H9 (cell line): ENCODE measurements around the gene CCDC13. TPM values are rescaled to one million over a fixed set of nuclear protein-coding genes. Genes with fewer than 3 reads are reported as not detected.

Experiments used
- DNase-seq: peaks from one replicate; pipeline ENCODE4 v3.0.0-alpha.2; 2017
- H2AFZ ChIP-seq: one replicate; pipeline ENCODE4 v1.6.1; 2013; ENCODE audit warnings: mild to moderate bottlenecking, low read length, control low read depth, moderate library complexity
- H2AK5ac ChIP-seq: 2 replicates; pipeline ENCODE4 v1.6.1; 2013; ENCODE audit warnings: low read length, control low read depth, mixed read lengths; ENCODE audit not compliant: insufficient read length
- H2BK120ac ChIP-seq: one replicate; pipeline ENCODE4 v1.6.1; 2013; ENCODE audit warnings: low read depth, mild to moderate bottlenecking, low read length, control low read depth, inconsistent platforms; ENCODE audit not compliant: poor library complexity, severe bottlenecking
- H2BK12ac ChIP-seq: 2 replicates; pipeline ENCODE4 v1.6.1; 2013; ENCODE audit warnings: low read length, control low read depth, mixed read lengths, low read depth; ENCODE audit not compliant: insufficient read length
- H2BK15ac ChIP-seq: 2 replicates; pipeline ENCODE4 v1.6.1; 2013; ENCODE audit warnings: low read depth, low read length, control low read depth
- H2BK20ac ChIP-seq: one replicate; pipeline ENCODE4 v1.6.1; 2013; ENCODE audit warnings: low read depth, mild to moderate bottlenecking, low read length, control low read depth, inconsistent platforms; ENCODE audit not compliant: poor library complexity, severe bottlenecking
- H2BK5ac ChIP-seq: 2 replicates; pipeline ENCODE4 v1.6.1; 2013; ENCODE audit warnings: low read length, control low read depth, mixed read lengths; ENCODE audit not compliant: insufficient read length
- H3K14ac ChIP-seq: 2 replicates; pipeline ENCODE4 v1.6.1; 2013; ENCODE audit warnings: low read length, control low read depth; ENCODE audit not compliant: insufficient read depth
- H3K18ac ChIP-seq: 2 replicates; pipeline ENCODE4 v1.6.1; 2013; ENCODE audit warnings: low read depth, mild to moderate bottlenecking, mixed read lengths, low read length, control low read depth; ENCODE audit not compliant: insufficient read length
- H3K23ac ChIP-seq: 2 replicates; pipeline ENCODE4 v1.6.1; 2013; ENCODE audit warnings: low read length, control low read depth, mixed read lengths, low read depth; ENCODE audit not compliant: insufficient read length
- H3K23me2 ChIP-seq: 2 replicates; pipeline ENCODE4 v1.6.1; 2013; ENCODE audit warnings: low read depth, mild to moderate bottlenecking, mixed read lengths, low read length, control low read depth; ENCODE audit not compliant: insufficient read length, poor library complexity, severe bottlenecking
- H3K27ac ChIP-seq: 2 replicates; pipeline ENCODE4 v1.5.1; 2013; ENCODE audit warnings: low read length, control low read depth, mixed read lengths, low read depth; ENCODE audit not compliant: insufficient read length
- H3K27me3 ChIP-seq: 2 replicates; pipeline ENCODE4 v1.6.1; 2013; ENCODE audit warnings: low read length, control low read depth, inconsistent platforms; ENCODE audit not compliant: insufficient read depth
- H3K4ac ChIP-seq: 2 replicates; pipeline ENCODE4 v1.6.1; 2013; ENCODE audit warnings: low read depth, mild to moderate bottlenecking, control low read depth, inconsistent platforms, low read length, moderate library complexity
- H3K4me1 ChIP-seq: 2 replicates; pipeline ENCODE4 v1.6.1; 2013; ENCODE audit warnings: low read length, control low read depth, inconsistent platforms; ENCODE audit not compliant: insufficient read depth
- H3K4me2 ChIP-seq: 2 replicates; pipeline ENCODE4 v1.6.1; 2013; ENCODE audit warnings: low read length, control low read depth, mixed read lengths; ENCODE audit not compliant: insufficient read length, insufficient read depth
- H3K56ac ChIP-seq: 2 replicates; pipeline ENCODE4 v1.6.1; 2013; ENCODE audit warnings: low read depth, mild to moderate bottlenecking, mixed read lengths, low read length, control low read depth; ENCODE audit not compliant: insufficient read length
- H3K79me1 ChIP-seq: 2 replicates; pipeline ENCODE4 v1.6.1; 2013; ENCODE audit warnings: low read depth, mild to moderate bottlenecking, moderate library complexity, low read length, control low read depth, inconsistent platforms; ENCODE audit not compliant: insufficient read depth, poor library complexity, severe bottlenecking
- H3K79me2 ChIP-seq: 2 replicates; pipeline ENCODE4 v1.6.1; 2013; ENCODE audit warnings: low read length, control low read depth, inconsistent platforms; ENCODE audit not compliant: insufficient read depth
- H3K9ac ChIP-seq: 2 replicates; pipeline ENCODE4 v1.6.1; 2013; ENCODE audit warnings: low read length, control low read depth, mixed read lengths; ENCODE audit not compliant: insufficient read length; ENCODE audit errors: extremely low read depth
- H3K9me3 ChIP-seq: one replicate; pipeline ENCODE4 v1.6.1; 2013; ENCODE audit warnings: low read depth, low read length, inconsistent platforms; ENCODE audit not compliant: control insufficient read depth
- H3T11ph ChIP-seq: one replicate; pipeline ENCODE4 v1.6.1; 2013; ENCODE audit warnings: mild to moderate bottlenecking, low read length, control low read depth, inconsistent platforms
- H4K20me1 ChIP-seq: one replicate; pipeline ENCODE4 v1.6.1; 2013; ENCODE audit not compliant: control insufficient read depth, insufficient read length, insufficient read depth
- H4K5ac ChIP-seq: 2 replicates; pipeline ENCODE4 v1.6.1; 2013; ENCODE audit warnings: low read depth, mild to moderate bottlenecking, mixed read lengths, low read length, control low read depth; ENCODE audit not compliant: insufficient read length
- H4K8ac ChIP-seq: replicated peaks from 2 replicates; pipeline ENCODE4 v1.6.1; 2013; ENCODE audit warnings: low read length, control low read depth, mixed read lengths, low read depth; ENCODE audit not compliant: insufficient read length
- H4K91ac ChIP-seq: 2 replicates; pipeline ENCODE4 v1.6.1; 2013; ENCODE audit warnings: low read depth, mild to moderate bottlenecking, moderate library complexity, mixed read lengths, low read length, control low read depth; ENCODE audit not compliant: insufficient read length
- H3K27ac Mint-ChIP-seq, 3 experiments: 2 replicates in 2 of 3; 3 replicates in 1 of 3; pipeline ENCODE4 v1.8.0; 2020 to 2021; ENCODE audit warnings: mixed read lengths in 3 of 3, mild to moderate bottlenecking in 1 of 3, moderate library complexity in 1 of 3
- H3K27me3 Mint-ChIP-seq: 2 replicates; pipeline ENCODE4 v1.8.0; 2021; ENCODE audit warnings: low read depth, mild to moderate bottlenecking, moderate library complexity, mixed read lengths
- H3K36me3 Mint-ChIP-seq, 3 experiments: 2 replicates in 2 of 3; 3 replicates in 1 of 3; pipeline ENCODE4 v1.8.0; 2020 to 2021; ENCODE audit warnings: low read depth in 3 of 3, mixed read lengths in 3 of 3; ENCODE audit not compliant: insufficient read depth in 1 of 3
- H3K4me1 Mint-ChIP-seq, 2 experiments: 2 replicates each; pipeline ENCODE4 v1.8.0; 2020; ENCODE audit warnings: mixed read lengths in 2 of 2
- H3K4me3 Mint-ChIP-seq, 2 experiments: 2 replicates in 1 of 2; 3 replicates in 1 of 2; pipeline ENCODE4 v1.8.0; 2020 to 2021; ENCODE audit warnings: mild to moderate bottlenecking in 2 of 2, mixed read lengths in 2 of 2, moderate library complexity in 1 of 2
- H3K9me3 Mint-ChIP-seq, 2 experiments: 2 replicates in 1 of 2; 3 replicates in 1 of 2; pipeline ENCODE4 v1.8.0; 2020; ENCODE audit warnings: mild to moderate bottlenecking in 2 of 2, mixed read lengths in 2 of 2, moderate library complexity in 1 of 2
- CTCF ChIP-seq: fragments of 200-600 bp; sonication (generic); conservative IDR thresholded peaks from 3 replicates; pipeline ENCODE4 v1.8.0; 2021; ENCODE audit warnings: antibody characterized with exemption, mild to moderate bottlenecking
- WGBS: extraction: QIAGEN DNeasy Blood & Tissue Kit; methylation state at CpG from one replicate; pipeline ENCODE4 v1.1.7; 2013; ENCODE audit warnings: missing lambda C conversion rate, low lambda C conversion rate, mixed read lengths; ENCODE audit not compliant: insufficient read length; ENCODE audit errors: extremely low coverage; 5-methylcytosine and 5-hydroxymethylcytosine counted together
- total RNA-seq: library from RNA; stranded (reverse); gene quantifications from 2 replicates; pipeline ENCODE4 v1.2.1, GENCODE V29; 2021

CCDC13 gene
- total RNA-seq, 1 experiment from 2014 or later, result not detected

GRCh38 chr3:42745291-42745745, 27.7 kb downstream of the CCDC13 start:
- Histone ChIP-seq H3K4me2 (no peak overlapping the region), H3K9me3 (no peaks in the 10 kb centered on the region), H3K79me2 (no peaks in the 10 kb centered on the region), H3K27me3 (no peaks in the 10 kb centered on the region), H3K4me1 (no peaks in the 10 kb centered on the region), H3K79me1 (no peaks in the 10 kb centered on the region), H3K4ac (no peak overlapping the region), H4K91ac (no peak overlapping the region), H2BK15ac (no peak overlapping the region), H2BK12ac (no peak overlapping the region), H4K5ac (no peak overlapping the region), H3K23ac (no peak overlapping the region), H3K56ac (no peak overlapping the region), H2BK5ac (no peak overlapping the region), H3K27ac (no peak overlapping the region), H3K18ac (no peak overlapping the region), H2AK5ac (no peak overlapping the region), H3K9ac (no peak overlapping the region), H3K23me2 (no peaks in the 10 kb centered on the region), H2BK20ac (no peak overlapping the region), H4K20me1 (no peaks in the 10 kb centered on the region), H2BK120ac (no peak overlapping the region), H3K14ac (no peak overlapping the region), H2AFZ (no peak overlapping the region), H4K8ac (no peak overlapping the region), H3T11ph (no peak overlapping the region)
- Mint-ChIP-seq H3K9me3 (no peaks in the 10 kb centered on the region), H3K36me3 (no peaks in the 10 kb centered on the region), H3K27ac (no peak overlapping the region), H3K27me3 (peaks cover 14% of the 10 kb centered on the region), H3K4me3 (no peak overlapping the region; a peak in 1 of 5 replicates), H3K4me1 (peaks cover 29 to 31% of the 10 kb centered on the region in 2 experiments)
- DNase-seq, result no peak
- no CpG with 5 or more reads among the region's 3 CpGs for WGBS
- no peak for TF ChIP-seq CTCF
